NCI-H345 treated with DMSO at 0.1 percent for 48 hours (cell line): ENCODE measurements around the gene SIK2.
"Not testable (repeated sequence)": the region's sequence is repeated elsewhere in the genome, so short reads cannot be mapped to it uniquely, and the experiment has no call there.

Experiments used
- DNase-seq: peaks from one replicate; lab custom pipeline; 2025; ENCODE audit not compliant: unreplicated experiment; lab: John Stamatoyannopoulos, UW

Gene SIK2

DNA sequence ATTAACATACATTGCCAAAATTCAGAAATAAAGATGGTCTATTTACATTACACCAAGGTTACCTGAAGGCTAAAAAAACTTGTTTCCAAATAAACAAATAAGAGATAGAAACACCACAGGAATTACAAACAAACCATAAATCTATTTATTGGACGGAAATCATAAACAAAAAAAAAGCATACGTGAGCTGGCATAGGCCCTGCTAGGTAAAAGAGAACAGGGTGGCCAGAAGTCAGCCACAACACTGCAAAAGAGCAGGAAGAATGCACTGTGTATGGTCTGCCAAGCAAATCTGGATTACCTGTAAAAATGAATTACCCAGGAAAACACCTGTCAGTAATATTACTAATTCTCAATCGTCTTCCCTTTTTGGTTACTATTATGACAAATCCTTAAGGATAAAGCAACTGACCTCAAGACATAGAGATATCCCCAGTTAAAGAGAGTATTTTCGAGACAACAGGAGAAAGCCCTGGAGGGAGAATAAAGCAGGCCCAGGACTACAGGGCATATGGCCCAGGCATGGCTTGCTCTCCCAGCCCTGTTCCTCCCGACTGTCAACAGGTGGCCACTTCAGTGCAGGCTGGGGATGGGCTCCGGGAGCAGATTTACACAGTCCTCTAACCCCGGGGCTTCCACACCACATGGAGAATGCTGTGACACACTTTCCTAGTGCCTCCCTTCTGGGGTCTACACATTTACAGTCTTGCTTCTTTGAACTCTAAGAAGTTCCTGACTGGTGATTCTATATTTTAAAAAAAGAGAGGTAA lies 146.0 kb downstream of the SIK2 start:
- no peak for DNase-seq

DNA sequence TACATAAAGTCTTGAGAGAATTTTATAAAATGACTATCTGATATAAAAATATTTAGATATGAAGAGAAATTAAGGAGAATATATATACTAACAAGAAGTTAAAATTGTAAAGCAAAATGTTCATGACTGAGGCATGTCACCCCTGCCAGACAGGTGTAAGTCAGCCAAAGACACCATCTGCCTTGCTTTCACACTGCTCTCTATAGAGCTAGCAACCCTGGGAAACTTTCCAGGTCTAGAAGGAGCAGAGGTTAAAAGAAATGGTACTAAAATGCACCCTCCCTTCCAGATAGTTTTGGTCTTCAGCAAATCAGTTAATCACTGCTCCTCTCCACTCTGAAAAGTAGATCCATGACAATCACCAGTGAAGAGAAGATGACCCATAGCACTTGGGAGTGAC lies 147.4 kb downstream of the SIK2 start:
- DNase-seq: no peak

DNA sequence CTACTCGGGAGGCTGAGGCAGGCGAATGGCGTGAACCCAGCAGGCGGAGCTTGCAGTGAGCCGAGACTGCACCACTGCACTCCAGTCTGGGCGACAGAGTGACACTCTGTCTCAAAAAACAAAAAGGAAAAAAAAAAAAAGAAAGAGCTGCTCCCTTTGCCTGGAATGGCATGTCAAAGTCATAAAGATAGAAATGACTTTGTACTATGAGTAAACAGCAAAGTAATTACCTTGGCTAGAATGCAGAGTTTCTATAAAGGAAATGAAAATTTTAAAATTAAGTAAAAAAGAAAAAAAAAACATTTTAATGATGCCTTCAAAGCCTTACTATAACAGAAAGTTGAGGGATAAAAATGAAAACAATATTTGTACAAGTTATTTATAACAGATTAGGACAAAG lies 153.8 kb downstream of the SIK2 start:
- DNase-seq: no peak

DNA sequence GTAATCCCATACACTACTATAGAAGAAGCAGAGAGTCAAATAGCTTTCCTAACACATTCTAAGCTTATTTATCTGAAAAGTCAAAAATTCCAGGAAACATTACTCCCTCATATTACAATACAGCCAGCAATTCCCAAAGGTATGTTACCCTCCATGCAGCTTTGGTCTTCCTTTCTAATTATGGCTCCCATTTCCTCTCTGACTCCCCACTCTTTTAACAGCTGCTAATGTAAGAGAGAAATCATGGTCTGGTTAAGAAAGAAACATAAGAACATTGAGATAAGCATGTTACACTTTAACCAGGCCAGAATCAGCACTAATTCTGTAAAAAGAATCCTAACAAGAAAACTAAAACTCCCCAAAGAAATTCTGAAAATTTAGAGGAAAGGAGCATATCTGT lies 157.1 kb downstream of the SIK2 start:
- DNase-seq: no peak

DNA sequence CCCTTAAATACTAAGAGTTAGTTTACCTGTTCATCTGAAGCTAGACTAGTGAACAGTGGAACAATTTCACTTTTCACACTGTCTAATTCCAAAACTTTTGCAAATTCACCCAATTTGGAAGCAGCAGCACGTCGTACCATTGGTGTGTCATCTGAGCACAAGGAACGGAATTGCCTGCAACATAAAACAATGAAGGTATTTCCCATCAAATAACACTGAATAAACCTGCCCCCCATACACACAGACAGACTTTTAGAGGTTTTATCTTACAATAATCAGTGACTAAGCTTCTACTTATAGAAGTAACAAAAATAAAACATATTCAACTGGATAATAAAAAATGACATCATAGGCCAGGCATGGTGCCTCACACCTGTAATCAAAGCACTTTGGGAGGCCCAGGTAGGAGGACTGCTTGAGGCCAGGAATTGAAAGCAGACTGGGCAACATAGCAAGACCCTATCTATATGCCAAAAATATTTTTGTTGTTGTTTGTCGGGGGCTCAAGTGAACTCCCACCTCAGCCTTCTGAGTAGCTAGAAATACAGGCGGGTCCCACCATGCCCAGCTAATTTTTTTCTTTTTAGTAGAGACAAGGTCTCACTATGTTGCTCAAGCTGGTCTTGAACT lies 157.6 kb downstream of the SIK2 start:
- no peak for DNase-seq

DNA sequence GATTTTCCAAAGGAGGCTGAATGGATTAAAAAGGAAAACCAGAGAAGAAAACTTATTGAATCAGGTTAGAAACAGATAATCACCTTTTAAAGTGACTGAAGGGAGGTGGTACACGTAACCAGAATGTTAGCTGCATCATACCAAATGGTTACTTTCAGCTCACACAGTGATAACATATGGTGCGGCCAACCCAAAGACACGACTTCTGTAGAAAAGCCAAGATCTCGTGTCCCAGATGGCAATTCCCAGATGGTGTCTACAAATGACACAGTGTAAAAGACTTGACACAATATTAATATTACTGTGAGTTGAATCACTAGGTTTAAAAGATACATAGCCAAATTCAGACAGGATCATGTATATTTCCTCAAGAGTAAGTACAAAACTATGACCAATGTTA lies 158.8 kb downstream of the SIK2 start:
- no peak for DNase-seq

DNA sequence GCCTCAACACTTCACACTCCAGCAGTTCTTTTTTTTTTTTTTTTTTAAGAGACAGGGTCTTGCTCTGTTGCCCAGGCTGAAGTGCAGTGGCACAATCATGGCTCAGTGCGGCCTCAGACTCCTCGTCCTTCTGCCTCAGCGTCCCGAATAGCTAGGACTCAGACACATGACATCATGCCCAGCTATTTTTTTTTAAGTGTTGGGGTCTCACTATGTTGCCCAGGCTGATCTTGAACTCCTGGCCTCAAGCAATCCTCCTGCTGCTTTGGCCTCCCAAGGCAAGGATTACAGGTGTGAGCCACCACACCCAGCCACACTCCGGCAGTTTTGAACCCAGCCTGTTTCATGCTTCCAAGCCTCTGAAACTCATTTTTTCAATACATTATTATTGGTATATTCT lies 160.3 kb downstream of the SIK2 start:
- no peak for DNase-seq

DNA sequence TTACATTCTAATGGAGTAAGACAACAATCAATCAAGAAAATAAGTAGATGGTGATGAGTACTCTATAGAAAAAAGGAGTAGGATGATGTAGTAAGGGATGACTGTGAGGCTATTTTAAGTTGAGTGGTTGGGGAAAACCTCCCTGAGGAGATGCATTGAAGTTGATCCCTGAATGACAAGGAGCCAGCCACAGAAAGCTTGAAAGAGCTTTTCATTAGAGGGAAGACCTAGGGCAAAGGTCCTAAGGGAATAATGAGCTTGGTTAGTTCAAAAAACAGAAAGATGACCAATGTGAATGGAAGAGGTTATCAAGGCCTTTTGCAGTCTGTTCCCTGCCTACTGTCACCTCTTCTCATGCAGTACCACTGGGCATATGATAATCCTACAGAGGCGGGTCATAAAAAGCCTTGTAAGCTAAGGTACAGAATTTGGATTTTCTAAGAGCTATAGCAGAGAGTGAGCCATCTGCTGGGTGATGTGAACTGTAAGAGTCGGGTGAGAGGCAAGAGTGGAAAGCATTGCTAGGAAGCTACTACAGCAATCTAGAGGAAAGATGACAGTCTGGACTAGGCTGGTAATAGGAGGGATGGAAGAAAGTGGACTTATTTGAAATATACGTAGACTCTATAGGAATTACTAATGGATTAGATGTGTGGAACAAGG lies 160.9 kb downstream of the SIK2 start:
- DNase-seq: no peak

DNA sequence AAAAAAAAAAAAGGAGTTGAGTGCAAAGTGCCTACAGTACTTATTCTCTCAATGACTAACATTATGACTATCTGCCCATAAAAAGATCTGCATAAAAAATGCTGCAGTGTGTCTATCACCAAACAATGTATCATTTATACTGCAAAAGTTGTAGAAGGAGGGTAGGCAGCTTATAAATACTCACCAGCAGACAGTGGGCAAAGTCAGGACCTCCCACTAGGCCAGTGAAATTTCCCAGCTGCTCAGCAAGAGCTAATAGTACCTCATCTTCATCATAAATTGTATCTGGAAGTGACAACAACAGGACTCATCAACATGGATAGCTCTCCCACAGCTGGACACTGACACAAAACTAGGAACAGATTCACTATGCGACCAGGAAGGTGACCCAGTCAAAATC lies 162.4 kb downstream of the SIK2 start:
- no peak for DNase-seq

DNA sequence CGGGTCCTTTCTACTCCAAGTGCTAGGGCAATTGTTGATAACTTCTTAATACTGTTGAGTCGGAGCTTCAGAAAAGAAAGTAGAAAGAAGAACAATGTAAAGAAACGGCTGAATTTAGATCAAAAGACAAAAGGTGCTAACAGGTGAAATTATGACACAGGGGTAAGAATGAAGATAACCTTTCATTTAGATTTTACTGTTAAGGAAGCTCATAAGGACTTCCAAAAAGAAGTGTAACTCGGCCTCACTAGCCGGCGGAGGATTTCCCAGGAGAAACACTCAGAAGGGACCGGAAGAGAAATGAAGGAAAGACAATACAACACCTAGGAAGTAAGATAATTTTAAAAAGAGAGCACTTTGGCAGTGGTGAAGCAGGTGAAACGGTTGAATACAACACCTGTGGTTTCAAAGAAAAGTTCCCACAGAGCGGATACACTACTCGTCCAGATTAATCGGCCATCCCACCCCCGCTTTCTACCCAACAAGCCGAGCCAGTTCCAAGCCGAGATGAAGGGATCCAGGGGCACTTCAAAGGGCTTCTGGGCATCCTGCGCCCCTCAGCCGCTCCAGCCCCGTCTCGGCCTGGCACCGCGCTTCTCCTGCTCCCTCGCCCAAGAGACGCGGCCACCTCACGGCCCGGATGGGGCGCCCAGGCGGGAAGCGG lies 163.2 kb downstream of the SIK2 start:
- no peak for DNase-seq

DNA sequence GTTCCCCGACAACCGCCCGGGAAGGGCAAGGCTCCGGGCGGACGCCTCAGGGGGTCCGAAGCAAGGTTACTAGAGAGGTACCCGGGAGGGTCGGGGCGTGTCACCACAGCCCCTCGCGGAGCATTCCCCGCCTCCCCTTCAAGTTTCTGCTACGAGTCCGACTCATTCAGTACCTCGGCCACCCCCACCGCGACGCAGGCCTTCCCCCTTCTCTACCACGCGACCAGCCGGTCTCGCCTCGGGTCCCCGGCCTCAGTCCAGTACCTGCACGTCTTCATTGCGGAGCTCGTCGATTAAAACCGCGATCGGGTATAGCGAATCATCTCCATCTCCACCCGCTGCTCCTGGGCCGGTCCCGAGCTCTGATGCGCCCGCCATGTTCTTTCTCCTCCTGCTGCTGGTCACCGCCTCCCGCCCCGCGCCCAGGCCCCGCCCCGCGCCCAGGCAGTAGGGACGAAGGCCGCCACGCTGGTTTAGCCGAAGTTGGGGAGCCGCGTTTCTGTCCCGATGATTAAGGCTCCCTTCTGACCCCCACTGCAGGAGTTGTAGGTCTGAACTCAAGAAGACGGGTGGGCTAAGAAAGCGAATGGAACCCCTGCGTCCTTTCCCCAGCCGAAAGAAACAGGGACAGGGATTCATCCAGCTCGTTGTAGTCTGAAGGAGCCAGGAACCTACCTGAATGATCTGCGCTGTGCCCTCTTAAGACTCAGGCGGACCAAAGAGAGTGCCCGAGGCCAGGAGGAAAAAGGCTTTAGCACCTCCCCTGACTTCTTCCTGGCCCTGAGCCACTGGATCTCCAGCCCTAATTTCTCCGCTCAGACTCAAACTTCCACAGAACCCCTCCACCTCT lies 164.0 kb downstream of the SIK2 start, which contains the start of gene PPP2R1B:
Gene PPP2R1B, minus strand, starts transcription at position 406 of the 850 bp plus-strand sequence. Its CDS starts 28 bp downstream, at position 378.
- DNase-seq: peak; percentile 73

DNA sequence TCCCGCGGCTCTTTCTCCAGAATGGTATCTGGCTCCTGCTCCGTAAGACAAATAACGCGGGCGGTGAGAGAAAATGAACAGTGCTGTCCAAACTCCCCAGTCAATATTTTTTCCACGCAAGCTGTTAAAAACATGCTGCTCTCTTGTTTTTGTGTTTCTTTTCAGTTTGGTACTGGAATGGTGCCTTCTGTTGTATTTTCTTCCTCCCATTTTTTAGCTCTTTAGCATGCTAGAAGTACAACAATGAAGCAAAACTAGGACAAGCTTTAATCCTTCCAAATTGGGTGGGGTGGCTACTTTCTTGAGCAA lies 164.5 kb downstream of the SIK2 start:
- DNase-seq: no peak

DNA sequence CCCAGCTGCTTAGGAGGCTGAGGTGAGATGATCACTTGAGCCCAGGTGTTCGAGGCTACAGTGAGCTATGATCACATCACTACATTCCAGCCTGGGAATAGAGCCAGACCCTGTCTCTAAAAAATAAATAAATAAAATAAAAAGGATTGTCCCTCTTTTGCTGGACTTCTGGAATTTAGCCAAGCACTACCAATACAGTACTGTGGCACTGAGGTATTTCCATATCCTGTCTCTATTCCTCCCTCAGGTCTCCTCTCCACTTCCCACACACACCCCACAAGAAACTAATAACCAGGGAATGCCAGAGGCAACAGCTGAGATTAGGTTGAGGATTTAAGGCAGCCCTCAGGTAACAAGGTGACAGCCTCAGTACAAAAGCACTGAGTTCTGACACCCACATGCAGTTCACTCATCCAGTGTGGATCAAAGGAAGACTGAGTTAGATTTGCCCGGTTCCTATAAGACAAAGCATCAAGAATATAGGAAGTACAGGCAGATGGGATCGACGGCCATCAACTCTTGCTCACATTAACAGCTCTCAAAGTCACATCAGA lies 168.4 kb downstream of the SIK2 start:
- DNase-seq: no peak

DNA sequence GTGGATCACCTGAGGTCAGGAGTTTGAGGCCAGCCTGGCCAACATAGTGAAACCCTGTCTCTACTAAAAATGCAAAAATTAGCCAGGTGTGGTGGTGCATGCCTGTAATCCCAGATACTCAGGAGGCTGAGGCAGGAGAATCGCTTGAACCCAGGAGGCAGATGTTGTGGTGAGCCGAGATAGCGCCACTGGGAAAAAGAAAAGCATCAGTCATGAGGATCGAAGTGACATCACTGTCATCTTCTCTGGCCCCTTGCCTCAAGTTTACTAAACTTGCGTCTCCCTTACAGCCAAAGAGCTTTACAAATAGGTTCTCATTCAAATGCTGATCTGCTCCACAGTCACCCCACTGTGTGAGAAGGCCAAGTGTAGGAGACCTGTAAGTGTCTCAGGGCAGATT lies 169.0 kb downstream of the SIK2 start:
- DNase-seq: not testable (repeated sequence)

DNA sequence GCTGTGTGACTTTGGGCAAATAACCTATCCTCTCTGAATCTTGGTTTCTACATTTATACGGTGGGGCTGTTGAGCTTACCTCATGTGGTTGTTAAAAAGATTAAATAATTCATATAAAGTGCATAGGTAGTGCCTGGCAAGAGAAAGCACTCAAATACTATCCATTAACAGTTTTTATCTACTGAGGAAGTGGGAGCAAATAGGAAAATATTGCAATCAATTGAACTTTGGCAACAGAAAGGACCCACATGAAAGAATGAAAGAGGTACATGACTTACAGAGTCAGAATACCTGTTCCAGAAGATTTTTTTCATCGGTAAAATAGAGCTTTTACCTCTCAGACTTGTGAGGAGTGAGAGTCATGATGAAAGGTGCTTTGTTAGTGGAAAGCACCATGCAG lies 170.3 kb downstream of the SIK2 start:
- no peak for DNase-seq

DNA sequence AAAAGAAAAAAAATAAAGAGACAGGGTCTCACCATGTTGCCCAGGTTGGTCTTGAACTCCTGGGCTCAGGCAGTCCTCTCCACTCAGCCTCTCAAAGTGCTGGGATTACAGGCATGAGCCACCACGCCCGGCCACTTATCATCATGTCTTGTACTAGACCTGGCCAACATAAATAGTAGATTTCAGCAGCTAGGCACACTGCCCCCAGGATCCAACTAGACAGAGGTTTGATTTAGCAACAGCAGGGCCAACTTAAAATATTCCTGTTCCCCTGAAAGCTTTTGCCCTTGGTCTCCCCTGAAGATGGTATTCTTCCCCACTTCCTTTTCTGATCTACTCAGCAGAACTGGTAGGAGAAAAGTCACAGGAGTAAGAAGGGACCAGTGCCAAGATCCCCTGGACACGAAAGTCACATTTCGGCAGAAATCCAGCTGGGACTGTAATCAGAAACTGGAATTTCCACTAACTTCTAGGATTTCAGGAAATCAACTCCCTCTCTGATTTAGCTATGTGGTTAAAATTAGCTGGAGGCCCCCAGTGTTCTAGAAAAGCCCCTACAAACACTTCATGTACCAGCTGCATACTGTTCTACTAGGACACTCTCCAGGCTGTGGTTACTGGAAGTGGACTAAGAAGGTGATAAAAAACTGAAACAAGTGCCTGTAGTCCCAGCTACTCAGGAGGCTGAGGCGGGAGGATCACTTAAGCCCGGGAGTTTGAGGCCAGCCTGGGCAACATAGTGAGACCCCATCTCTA lies 172.9 kb downstream of the SIK2 start:
- DNase-seq: no peak

DNA sequence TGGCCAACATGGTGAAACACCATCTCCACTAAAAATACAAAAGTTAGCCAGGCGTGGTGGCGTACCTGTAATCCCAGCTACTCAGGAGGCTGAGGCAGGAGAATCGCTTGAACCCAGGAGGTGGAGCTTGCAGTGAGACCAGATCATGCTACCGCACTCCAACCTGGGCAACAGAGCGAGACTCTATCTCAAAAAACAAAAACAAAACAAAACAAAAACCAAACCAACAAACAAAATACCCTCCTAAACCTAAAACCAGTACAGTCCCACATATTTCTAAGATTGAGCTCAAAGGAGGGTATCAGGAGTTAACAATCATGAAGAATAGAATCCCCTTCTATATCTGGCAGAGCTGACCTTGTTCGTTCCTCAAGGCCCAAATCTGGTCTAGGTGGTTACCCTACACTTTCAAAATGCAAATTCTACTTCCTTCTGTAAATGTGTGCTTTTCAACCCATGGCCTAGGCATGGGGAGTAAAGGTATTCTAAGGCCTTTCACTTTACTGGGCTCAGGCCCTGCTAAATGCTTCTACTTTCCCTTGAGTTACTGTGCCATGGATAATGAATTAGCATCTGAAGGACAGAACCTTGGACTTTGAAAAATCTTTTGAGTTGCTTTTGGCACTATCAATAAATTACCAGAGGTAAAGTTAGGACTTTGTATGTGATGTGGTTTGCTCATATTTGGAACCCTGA lies 174.3 kb downstream of the SIK2 start:
- DNase-seq: no peak

DNA sequence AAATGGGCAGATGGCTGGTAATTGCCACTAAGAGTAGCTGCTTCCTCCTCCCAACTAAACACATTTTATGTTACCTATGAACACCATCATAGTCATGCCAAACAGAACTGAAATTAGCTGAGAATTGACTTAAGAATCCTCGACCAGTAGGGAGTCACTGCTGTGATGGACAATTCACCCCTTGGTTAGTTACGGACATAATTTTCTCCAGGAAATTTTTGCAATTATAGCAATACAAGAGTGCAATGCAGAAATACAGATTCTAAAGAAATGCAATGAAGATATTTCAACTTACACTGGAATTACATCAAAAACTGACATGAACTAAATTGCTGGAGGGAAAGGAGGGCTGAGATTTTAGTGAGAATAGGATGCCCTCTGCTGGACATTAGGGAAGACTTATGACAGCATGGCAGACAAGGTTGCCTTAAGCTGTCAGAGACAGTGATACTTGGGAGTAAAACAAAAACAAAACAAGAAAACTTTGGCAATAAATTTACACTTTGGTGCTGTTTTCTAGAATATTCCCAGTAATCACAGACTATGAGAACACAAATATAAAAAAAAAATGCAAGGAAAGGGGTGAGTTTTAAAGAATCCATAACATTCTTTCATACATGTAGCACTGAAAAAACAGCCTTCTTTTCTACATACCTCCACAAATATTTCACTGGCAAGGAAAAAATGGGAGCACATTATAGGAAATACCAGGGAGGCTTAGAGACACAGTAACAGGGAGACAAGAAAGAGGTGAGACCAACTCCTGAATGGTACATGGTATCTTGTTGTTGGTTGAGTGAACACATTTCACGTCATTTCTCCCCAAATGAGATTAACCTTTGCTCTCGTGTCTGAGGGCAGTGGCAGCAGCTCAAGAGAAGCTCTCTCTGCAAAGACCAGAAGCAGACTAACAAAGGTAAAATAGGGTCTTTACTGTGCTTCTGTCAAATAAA lies 175.1 kb downstream of the SIK2 start:
- DNase-seq: peak; percentile 55
